ENCODE data around the gene KIAA0825. TPM values are rescaled to one million over a fixed set of nuclear protein-coding genes. Genes with fewer than 3 reads are reported as not detected.
"Not testable (repeated sequence)": the region's sequence is repeated elsewhere in the genome, so short reads cannot be mapped to it uniquely, and the experiment has no call there.

KIAA0825 gene
- total RNA-seq, 4 donors from 2014 or later, result 0.60 to 2.5 (median 1.6) TPM

GRCh38 chr5:94575196-94575595 lies 43.2 kb downstream of the KIAA0825 start:
- Histone ChIP-seq H3K27me3 (no peaks in the 10 kb centered on the region), H3K27ac (no peak overlapping the region), H3K9me3 (no peaks in the 10 kb centered on the region), H3K36me3 (no peaks in the 10 kb centered on the region), H3K4me3 (no peak overlapping the region), H3K4me1 (no peaks in the 10 kb centered on the region)
- intact Hi-C loops (cut with DNase I; ENCODE audit: low total_unique reads) (no loop called here), in situ Hi-C loops (cut with MboI; ENCODE audit: low sequenced_read_pairs in 4 of 4) (no loop called here)
- no peak for TF ChIP-seq CTCF (IDR thresholded peaks at IDR 0.05 in 4 of 5, conservative IDR thresholded peaks at IDR 0.05 in 1 of 5)
- no peak for TF ChIP-seq POLR2A (IDR thresholded peaks at IDR 0.05)
- ATAC-seq, result no peak
- DNase-seq, result no peak

GRCh38 chr5:94573349-94573748 lies 45.1 kb downstream of the KIAA0825 start:
- intact Hi-C loops (cut with DNase I; ENCODE audit: low total_unique reads); H3K27me3 ChIP-seq; ATAC-seq; H3K9me3 ChIP-seq; H3K36me3 ChIP-seq; in situ Hi-C loops (cut with MboI; ENCODE audit: low sequenced_read_pairs in 4 of 4); H3K4me1 ChIP-seq; H3K27ac ChIP-seq; H3K4me3 ChIP-seq; DNase-seq: not testable (repeated sequence)

- in situ Hi-C loops (cut with MboI; ENCODE audit: low sequenced_read_pairs in 4 of 4) (no loop called here), intact Hi-C loops (cut with DNase I; ENCODE audit: low total_unique reads) (no loop called here)
- no peaks in the 10 kb centered on the region for H3K36me3 ChIP-seq
- H3K4me1 ChIP-seq, result no peaks in the 10 kb centered on the region
- no peak overlapping the region for H3K4me3 ChIP-seq
- TF ChIP-seq POLR2A (IDR thresholded peaks at IDR 0.05) (no peak), CTCF (IDR thresholded peaks at IDR 0.05 in 4 of 5, conservative IDR thresholded peaks at IDR 0.05 in 1 of 5) (no peak)
- no peaks in the 10 kb centered on the region for H3K9me3 ChIP-seq
- H3K27me3 ChIP-seq, result no peaks in the 10 kb centered on the region
- H3K27ac ChIP-seq, result no peak overlapping the region
- DNase-seq, result no peak
- ATAC-seq, result no peak
These were observed 47.0 kb downstream of the KIAA0825 start for GRCh38 chr5:94571415-94571814.

GRCh38 chr5:94564812-94565211 lies 53.6 kb downstream of the KIAA0825 start:
- H3K27ac ChIP-seq, result no peak overlapping the region
- no peak for TF ChIP-seq CTCF (IDR thresholded peaks at IDR 0.05 in 4 of 5, conservative IDR thresholded peaks at IDR 0.05 in 1 of 5)
- no peak for TF ChIP-seq POLR2A (IDR thresholded peaks at IDR 0.05)
- no peaks in the 10 kb centered on the region for H3K9me3 ChIP-seq
- in situ Hi-C loops (cut with MboI; ENCODE audit: low sequenced_read_pairs in 4 of 4) (no loop called here), intact Hi-C loops (cut with DNase I; ENCODE audit: low total_unique reads) (no loop called here)
- DNase-seq (no peak), ATAC-seq (no peak)
- H3K4me3 ChIP-seq, result no peak overlapping the region
- H3K4me1 ChIP-seq, result no peaks in the 10 kb centered on the region
- H3K27me3 ChIP-seq, result no peaks in the 10 kb centered on the region
- H3K36me3 ChIP-seq, result no peaks in the 10 kb centered on the region

GRCh38 chr5:94562327-94562971 lies 56.0 kb downstream of the KIAA0825 start:
- Histone ChIP-seq H3K4me3 (no peak overlapping the region), H3K27ac (no peak overlapping the region), H3K4me1 (no peaks in the 10 kb centered on the region), H3K36me3 (no peaks in the 10 kb centered on the region), H3K9me3 (no peaks in the 10 kb centered on the region), H3K27me3 (no peaks in the 10 kb centered on the region)
- DNase-seq, result no peak
- TF ChIP-seq CTCF (IDR thresholded peaks at IDR 0.05 in 4 of 5, conservative IDR thresholded peaks at IDR 0.05 in 1 of 5) (no peak), POLR2A (IDR thresholded peaks at IDR 0.05) (no peak)
- in situ Hi-C loops (cut with MboI; ENCODE audit: low sequenced_read_pairs in 4 of 4), result no loop called here
- ATAC-seq, result no peak
- intact Hi-C loops (cut with DNase I; ENCODE audit: low total_unique reads), result no loop called here
